ENCODE measurements around the gene MOB1B. TPM values are rescaled to one million over a fixed set of nuclear protein-coding genes. Genes with fewer than 3 reads are reported as not detected.

Gene MOB1B
- total RNA-seq, 2 donors from 2014 or later = 11.0 to 15.6 TPM

DNA sequence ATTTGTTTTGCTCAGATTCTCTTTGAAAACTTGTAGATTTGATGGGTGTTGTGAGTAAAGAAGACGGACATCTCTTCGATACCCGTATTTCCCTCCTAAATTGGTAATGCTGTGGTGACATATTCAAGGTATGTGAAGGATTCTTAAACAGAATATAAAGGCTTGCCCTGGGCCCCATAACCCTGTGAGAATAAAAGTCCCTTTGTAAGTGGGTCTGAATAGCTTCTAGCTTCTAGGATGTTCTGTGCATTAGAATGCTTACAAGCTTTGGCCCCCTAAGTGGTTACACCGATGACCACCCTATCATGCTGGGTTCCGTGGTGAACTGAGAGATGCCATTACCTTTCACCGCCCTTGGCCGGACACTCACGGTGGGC lies 574 bp upstream of the MOB1B start:
- H3K36me3 ChIP-seq = no peaks in the 10 kb centered on the region

DNA sequence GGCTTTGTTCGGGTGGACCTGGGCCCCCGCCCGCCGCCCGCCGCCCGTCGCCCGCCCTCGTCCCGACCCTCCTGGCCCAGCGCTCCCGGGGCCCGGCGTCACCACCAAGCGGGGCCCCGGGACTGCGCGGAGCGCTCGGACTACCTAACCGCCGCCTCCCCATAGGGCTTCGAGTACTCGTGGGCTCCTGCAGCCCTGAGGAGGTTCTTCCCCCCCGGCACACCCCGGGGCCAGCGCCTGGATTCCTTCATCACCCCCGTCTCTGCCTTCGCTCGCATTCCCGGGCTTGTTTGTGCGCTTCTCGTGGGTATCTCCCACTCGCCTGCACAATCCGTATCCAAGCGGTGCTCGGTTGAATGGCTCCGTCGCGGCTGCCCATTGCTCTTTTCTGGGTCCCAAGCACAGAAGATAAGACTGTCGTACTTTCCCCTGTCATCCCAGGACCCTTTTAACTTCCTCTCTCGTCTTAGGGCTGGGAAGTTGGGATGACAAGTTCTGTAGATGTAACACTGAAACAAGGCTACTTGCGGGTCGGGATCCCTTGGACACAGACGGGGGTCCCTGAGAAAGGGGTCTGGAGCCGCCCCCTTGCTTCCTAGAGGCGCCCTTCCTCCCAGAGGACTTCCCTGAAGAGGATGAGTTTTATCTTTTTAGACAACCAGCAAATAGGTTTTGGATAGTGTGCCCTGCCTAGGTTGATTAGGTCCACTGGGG lies 565 bp downstream of the MOB1B start:
- intact Hi-C loops (cut with DNase I) = loop anchor here (10.0 kb wide), 1 partner anchor 92 kb away; the partner anchor contains the start of gene DCK
- H3K27ac ChIP-seq = peak overlapping the region; percentile 76
- no peaks in the 10 kb centered on the region for H3K9me3 ChIP-seq
- H3K4me1 ChIP-seq = no peaks in the 10 kb centered on the region
- peak; percentile 34 for DNase-seq
- H3K36me3 ChIP-seq = no peaks in the 10 kb centered on the region
- TF ChIP-seq, protein P1, sequence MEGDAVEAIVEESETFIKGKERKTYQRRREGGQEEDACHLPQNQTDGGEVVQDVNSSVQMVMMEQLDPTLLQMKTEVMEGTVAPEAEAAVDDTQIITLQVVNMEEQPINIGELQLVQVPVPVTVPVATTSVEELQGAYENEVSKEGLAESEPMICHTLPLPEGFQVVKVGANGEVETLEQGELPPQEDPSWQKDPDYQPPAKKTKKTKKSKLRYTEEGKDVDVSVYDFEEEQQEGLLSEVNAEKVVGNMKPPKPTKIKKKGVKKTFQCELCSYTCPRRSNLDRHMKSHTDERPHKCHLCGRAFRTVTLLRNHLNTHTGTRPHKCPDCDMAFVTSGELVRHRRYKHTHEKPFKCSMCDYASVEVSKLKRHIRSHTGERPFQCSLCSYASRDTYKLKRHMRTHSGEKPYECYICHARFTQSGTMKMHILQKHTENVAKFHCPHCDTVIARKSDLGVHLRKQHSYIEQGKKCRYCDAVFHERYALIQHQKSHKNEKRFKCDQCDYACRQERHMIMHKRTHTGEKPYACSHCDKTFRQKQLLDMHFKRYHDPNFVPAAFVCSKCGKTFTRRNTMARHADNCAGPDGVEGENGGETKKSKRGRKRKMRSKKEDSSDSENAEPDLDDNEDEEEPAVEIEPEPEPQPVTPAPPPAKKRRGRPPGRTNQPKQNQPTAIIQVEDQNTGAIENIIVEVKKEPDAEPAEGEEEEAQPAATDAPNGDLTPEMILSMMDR (IDR thresholded peaks at IDR 0.05) = no peak
- H3K9ac ChIP-seq (ENCODE audit: low read depth in 2 of 2, low read length in 2 of 2) = peak overlapping the region; percentile 77 to 83
- peak overlapping the region; percentile 76 for H3K4me3 ChIP-seq
- no peaks in the 10 kb centered on the region for H3K27me3 ChIP-seq

More for the DNA sequence above, 574 bp upstream of the MOB1B start:
- Histone ChIP-seq H3K4me3 (peak overlapping the region; percentile 76), H3K27ac (peak overlapping the region; percentile 76), H3K27me3 (no peaks in the 10 kb centered on the region), H3K9me3 (no peaks in the 10 kb centered on the region), H3K9ac (ENCODE audit: low read depth in 2 of 2, low read length in 2 of 2) (peak overlapping the region; percentile 77 to 83), H3K4me1 (no peaks in the 10 kb centered on the region)
- TF ChIP-seq, protein P1 (IDR thresholded peaks at IDR 0.05) = no peak
- DNase-seq = no peak
- intact Hi-C loops (cut with DNase I) = loop anchor here (10.0 kb wide), 1 partner anchor 93 kb away; the partner anchor contains the start of gene DCK

DNA sequence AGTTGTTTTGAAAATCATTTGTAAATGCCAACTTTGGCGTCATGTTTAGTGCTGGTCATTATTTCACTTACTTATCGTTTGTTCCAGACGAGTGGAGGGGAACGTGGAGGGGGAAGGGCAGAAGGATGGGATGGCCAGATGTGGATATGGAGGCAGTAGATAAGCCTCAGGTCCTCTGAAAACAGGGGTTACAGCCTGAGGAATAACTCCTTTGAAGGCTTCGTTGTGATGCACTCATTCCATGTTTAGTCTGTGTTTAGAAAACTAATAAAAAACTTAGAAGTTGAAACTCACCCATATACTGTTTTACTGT lies 1.1 kb downstream of the MOB1B start:
- intact Hi-C loops (cut with DNase I) = loop anchor here (10.0 kb wide), 1 partner anchor 92 kb away; the partner anchor contains the start of gene DCK
- Histone ChIP-seq H3K4me1 (no peaks in the 10 kb centered on the region), H3K9ac (ENCODE audit: low read depth in 2 of 2, low read length in 2 of 2) (peak overlapping the region; percentile 77 to 83), H3K36me3 (no peaks in the 10 kb centered on the region), H3K27ac (no peak overlapping the region), H3K9me3 (no peaks in the 10 kb centered on the region), H3K27me3 (no peaks in the 10 kb centered on the region), H3K4me3 (peak overlapping the region; percentile 76)
- TF ChIP-seq, protein P1 (IDR thresholded peaks at IDR 0.05) = no peak
- DNase-seq = peak; percentile 25

DNA sequence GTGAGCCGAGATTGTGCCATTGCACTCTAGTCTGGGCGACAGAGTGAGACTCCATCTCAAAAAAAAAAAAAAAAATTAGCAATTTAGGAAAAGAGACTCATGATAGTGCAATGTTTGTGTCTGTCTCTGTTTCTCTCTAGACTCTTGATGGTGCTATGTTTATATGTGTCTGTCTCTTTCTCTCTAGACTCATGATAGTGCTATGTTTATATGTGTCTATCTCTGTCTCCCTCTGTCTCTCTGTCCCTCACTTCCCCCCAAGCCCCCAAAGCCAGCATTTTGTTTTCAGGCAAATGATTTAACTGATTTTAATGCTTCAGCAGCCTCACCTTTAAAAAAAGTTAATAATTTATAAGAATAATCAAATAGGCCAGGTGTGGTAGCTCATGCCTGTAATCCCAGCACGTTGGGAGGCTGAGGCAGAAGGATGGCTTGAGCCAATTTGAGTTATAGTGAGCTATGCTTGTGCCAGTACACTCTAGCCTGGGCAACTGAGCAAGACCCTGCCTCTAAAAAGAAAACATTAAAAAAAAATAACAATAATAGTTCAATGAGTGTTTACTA lies 6.9 kb downstream of the MOB1B start:
- H3K4me1 ChIP-seq = no peaks in the 10 kb centered on the region
- DNase-seq = no peak
- H3K4me3 ChIP-seq = no peak overlapping the region
- TF ChIP-seq, protein P1 (IDR thresholded peaks at IDR 0.05) = no peak
- no peaks in the 10 kb centered on the region for H3K9me3 ChIP-seq
- no peaks in the 10 kb centered on the region for H3K36me3 ChIP-seq
- intact Hi-C loops (cut with DNase I) = loop anchor here (10.0 kb wide), 1 partner anchor 86 kb away; the partner anchor contains the start of gene DCK
- H3K27me3 ChIP-seq = no peaks in the 10 kb centered on the region
- no peak overlapping the region for H3K9ac ChIP-seq (ENCODE audit: low read depth in 2 of 2, low read length in 2 of 2)
- no peak overlapping the region for H3K27ac ChIP-seq

DNA sequence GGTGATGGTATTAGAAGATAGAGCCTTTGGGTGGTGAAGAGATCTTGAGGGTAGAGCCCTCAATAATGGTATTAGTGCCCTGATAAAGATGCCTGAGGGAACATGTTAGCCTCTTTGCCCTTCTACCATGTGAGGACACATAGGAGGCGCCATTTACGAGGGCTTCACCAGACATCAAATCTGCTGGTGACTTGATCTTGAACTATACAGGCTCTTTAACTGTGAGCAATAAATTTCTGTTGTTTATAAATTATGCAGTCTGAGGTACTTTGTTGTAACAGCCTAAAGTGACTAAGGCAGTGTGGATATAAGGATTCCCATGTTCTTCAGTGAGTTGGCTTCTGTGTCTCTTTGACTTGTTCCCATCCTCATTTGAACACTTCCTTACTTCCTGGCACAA lies 11.8 kb downstream of the MOB1B start:
- DNase-seq = no peak
- Histone ChIP-seq H3K9ac (ENCODE audit: low read depth in 2 of 2, low read length in 2 of 2) (no peak overlapping the region), H3K4me1 (no peaks in the 10 kb centered on the region), H3K9me3 (no peaks in the 10 kb centered on the region), H3K27me3 (no peaks in the 10 kb centered on the region), H3K27ac (no peak overlapping the region), H3K36me3 (no peaks in the 10 kb centered on the region), H3K4me3 (no peak overlapping the region)
- TF ChIP-seq, protein P1 (IDR thresholded peaks at IDR 0.05) = no peak
- intact Hi-C loops (cut with DNase I) = no loop called here

Data from colonic mucosa (tissue), 4 donors.